Urinary bladder (tissue), 4 donors: Measurements from ENCODE around the gene MALRD1. TPM values are rescaled to one million over a fixed set of nuclear protein-coding genes. Genes with fewer than 3 reads are reported as not detected.

Experiments used
- DNase-seq: peaks from one replicate; pipeline ENCODE4 v3.0.0-alpha.2; 2015; ENCODE audit errors: extremely low spot score
- H3K27ac ChIP-seq: one replicate; pipeline ENCODE4 v1.5.1; 2013; ENCODE audit warnings: low read depth, mild to moderate bottlenecking, moderate library complexity
- H3K36me3 ChIP-seq: one replicate; pipeline ENCODE4 v1.6.1; 2013; ENCODE audit warnings: mild to moderate bottlenecking, moderate library complexity; ENCODE audit not compliant: insufficient read depth
- H3K4me1 ChIP-seq: one replicate; pipeline ENCODE4 v1.6.1; 2013; ENCODE audit warnings: mild to moderate bottlenecking, moderate library complexity; ENCODE audit not compliant: insufficient read depth
- H3K4me3 ChIP-seq: one replicate; pipeline ENCODE4 v1.5.1; 2013; ENCODE audit warnings: low read depth, low read length
- WGBS: extraction: QIAGEN DNeasy Blood & Tissue Kit; methylation state at CpG from one replicate; pipeline ENCODE4 v1.1.7; 2013; 5-methylcytosine and 5-hydroxymethylcytosine counted together
- polyA plus RNA-seq: library from polyadenylated mRNA; stranded (reverse); fragments of 200-250 nt; gene quantifications from one replicate; pipeline ENCODE4 v1.2.3, GENCODE V29; 2013
- total RNA-seq: library from RNA; depleted of rRNA; stranded (reverse); fragments of >200 nt; gene quantifications from one replicate; pipeline ENCODE4 v1.2.3, GENCODE V29; 2014
- donor health status: healthy with polysubstance abuse.
- donor health status: healthy.

The MALRD1 gene
- total and polyA plus RNA-seq, 2 donors: 0.52 to 13.8 TPM

- H3K36me3 ChIP-seq: no peaks in the 10 kb centered on the region
- DNase-seq: no peak
- no peak overlapping the region for H3K27ac ChIP-seq
- no peak overlapping the region for H3K4me3 ChIP-seq
- 11% methylated on average over 1 of the region's 1 CpG for WGBS
- no peaks in the 10 kb centered on the region for H3K4me1 ChIP-seq
Measured at GRCh38 chr10:19290770-19291169, 242.2 kb downstream of the MALRD1 start.

DNA sequence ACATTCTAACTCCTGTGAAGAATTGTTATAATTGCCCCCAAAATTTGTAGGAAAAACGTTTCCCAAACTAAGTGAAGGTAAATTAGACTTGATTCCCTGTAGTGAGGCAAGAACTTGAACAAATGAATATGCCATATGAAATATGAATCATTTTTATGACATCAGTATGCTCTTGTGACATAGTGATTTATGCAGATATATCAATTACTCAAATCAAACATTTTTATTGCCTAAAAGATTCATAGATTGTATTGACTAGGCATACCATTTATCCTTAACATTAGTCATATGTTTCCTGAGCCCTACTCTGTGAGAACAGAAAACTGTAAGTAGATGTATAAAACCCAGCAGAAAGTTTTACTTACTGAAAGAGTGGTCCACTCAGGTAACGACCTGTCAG, 245.6 kb downstream of the MALRD1 start:
- Histone ChIP-seq H3K4me3 (no peak overlapping the region), H3K36me3 (no peaks in the 10 kb centered on the region), H3K27ac (no peak overlapping the region), H3K4me1 (no peaks in the 10 kb centered on the region)
- DNase-seq: no peak
- 57% methylated on average over 2 of the region's 2 CpGs for WGBS

DNA sequence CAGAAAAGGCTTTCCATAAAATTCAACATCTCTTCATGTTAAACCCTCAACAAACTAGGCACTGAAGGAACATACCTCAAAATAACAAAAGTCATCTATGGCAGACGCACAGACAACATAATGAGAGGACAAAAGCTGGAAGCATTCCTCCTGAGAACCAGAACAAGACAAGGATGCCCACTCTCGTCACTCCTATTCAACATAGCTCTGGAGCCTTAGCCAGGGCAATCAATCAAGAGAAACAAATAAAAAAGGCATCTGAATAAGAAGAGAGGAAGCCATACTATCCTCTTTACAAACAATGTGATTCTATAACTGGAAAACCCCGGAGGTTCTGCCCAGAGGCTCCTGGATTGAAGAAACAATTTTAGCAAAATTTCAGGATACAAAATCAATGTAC, 251.0 kb downstream of the MALRD1 start:
- Histone ChIP-seq H3K4me3 (no peak overlapping the region), H3K36me3 (no peaks in the 10 kb centered on the region), H3K27ac (no peak overlapping the region), H3K4me1 (no peaks in the 10 kb centered on the region)
- no peak for DNase-seq
- WGBS: 69% methylated on average over 3 of the region's 3 CpGs

DNA sequence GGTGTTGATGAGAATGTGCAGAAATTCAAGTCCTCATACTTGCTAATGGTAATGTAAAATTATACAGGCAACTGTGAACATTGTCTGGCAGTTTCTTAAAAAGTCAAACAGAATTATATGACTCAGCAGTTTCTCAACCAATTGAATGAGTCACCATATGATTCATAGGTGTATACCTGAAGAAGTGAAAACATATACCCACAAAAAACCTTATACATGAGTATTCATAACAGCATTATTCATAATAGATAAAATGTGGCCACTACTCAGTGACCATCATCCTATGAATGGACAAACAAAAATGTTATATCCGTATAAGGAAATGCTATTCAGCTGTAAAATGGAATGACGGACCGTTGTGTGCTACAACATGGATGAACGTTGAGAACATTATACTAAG, 253.5 kb downstream of the MALRD1 start:
- Histone ChIP-seq H3K27ac (no peak overlapping the region), H3K36me3 (no peaks in the 10 kb centered on the region), H3K4me3 (no peak overlapping the region), H3K4me1 (no peaks in the 10 kb centered on the region)
- 84% methylated on average over 4 of the region's 4 CpGs for WGBS
- DNase-seq: no peak

GRCh38 chr10:19310066-19310465, 261.5 kb downstream of the MALRD1 start:
- no peaks in the 10 kb centered on the region for H3K36me3 ChIP-seq
- H3K4me1 ChIP-seq: no peaks in the 10 kb centered on the region
- no peak overlapping the region for H3K4me3 ChIP-seq
- WGBS: 43% methylated on average over 5 of the region's 5 CpGs
- no peak overlapping the region for H3K27ac ChIP-seq
- DNase-seq: no peak

- no peak for DNase-seq
- no peak overlapping the region for H3K27ac ChIP-seq
- H3K4me3 ChIP-seq: no peak overlapping the region
- H3K36me3 ChIP-seq: no peaks in the 10 kb centered on the region
- H3K4me1 ChIP-seq: no peaks in the 10 kb centered on the region
- 89% methylated on average over 3 of the region's 3 CpGs for WGBS
Measured at GRCh38 chr10:19316204-19316870, 267.7 kb downstream of the MALRD1 start.

- no peaks in the 10 kb centered on the region for H3K36me3 ChIP-seq
- DNase-seq: no peak
- no peak overlapping the region for H3K4me3 ChIP-seq
- WGBS: 65% methylated on average over 1 of the region's 1 CpG
- H3K4me1 ChIP-seq: no peaks in the 10 kb centered on the region
- H3K27ac ChIP-seq: no peak overlapping the region
Measured at GRCh38 chr10:19317952-19318351, 269.4 kb downstream of the MALRD1 start.

DNA sequence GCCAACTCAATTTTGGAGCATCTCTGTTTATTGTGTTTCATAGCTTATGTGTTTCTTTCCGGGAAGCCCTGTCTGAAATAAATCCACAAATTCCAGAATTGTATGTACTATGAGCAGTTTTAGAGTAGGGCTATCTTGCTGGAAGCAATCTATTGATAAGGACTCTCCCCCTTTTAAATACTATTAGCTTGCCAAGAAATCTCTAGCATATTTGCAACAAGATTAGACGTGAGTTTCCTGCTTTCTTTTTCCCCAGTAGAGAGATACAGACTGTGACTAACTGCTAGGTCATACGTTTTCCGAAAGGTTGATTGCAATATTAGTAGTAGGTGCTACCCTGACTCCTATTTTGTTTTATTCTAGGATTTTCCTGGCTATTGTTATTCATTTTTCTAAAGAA, 277.0 kb downstream of the MALRD1 start:
- Histone ChIP-seq H3K27ac (no peak overlapping the region), H3K4me1 (no peaks in the 10 kb centered on the region), H3K4me3 (no peak overlapping the region), H3K36me3 (no peaks in the 10 kb centered on the region)
- DNase-seq: no peak
- 39% methylated on average over 4 of the region's 4 CpGs for WGBS

- no peak for DNase-seq
- no peak overlapping the region for H3K4me3 ChIP-seq
- no peak overlapping the region for H3K27ac ChIP-seq
- WGBS: 73% methylated on average over 2 of the region's 2 CpGs
- H3K36me3 ChIP-seq: no peaks in the 10 kb centered on the region
- H3K4me1 ChIP-seq: no peaks in the 10 kb centered on the region
Measured at GRCh38 chr10:19328582-19328981, 280.0 kb downstream of the MALRD1 start.

DNA sequence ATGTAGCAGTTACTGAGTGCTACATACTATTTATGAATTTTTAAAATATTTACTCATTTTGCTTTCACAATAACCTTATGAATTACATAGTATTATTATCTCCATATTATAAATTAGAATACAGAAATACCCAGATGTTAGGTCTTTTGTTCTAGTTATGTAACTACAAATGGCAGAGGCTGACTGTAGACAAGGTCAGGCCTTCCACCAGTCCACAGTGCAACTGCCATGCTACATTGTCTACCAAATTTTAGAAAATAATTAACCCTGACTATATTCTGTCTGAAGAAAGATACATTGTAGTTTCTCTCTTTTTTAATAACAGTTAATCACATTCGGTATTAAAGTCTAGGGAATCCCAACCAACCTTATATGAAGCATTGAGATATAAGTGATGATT, 280.9 kb downstream of the MALRD1 start:
- Histone ChIP-seq H3K4me1 (no peaks in the 10 kb centered on the region), H3K27ac (no peak overlapping the region), H3K36me3 (no peaks in the 10 kb centered on the region), H3K4me3 (no peak overlapping the region)
- 89% methylated on average over 1 of the region's 1 CpG for WGBS
- DNase-seq: no peak

DNA sequence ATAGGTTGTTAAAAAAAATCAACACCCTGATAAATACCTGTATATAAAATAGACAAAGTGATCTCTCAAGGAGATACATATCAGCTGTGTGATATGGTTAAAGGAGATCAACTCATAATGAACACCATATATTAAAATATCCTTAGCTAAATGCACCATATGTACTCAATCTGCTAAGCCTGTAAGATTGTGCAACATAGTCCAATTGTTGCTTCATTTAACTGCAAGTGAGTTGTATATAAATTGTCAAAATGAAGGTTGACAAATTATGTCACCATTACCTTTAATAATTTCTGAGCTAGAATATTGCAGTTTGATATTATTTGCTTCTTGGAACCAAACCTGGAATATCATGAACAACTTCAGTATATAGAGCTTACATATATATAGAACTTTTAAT, 283.7 kb downstream of the MALRD1 start:
- H3K4me3 ChIP-seq: no peak overlapping the region
- H3K36me3 ChIP-seq: no peaks in the 10 kb centered on the region
- DNase-seq: no peak
- no peaks in the 10 kb centered on the region for H3K4me1 ChIP-seq
- no peak overlapping the region for H3K27ac ChIP-seq

DNA sequence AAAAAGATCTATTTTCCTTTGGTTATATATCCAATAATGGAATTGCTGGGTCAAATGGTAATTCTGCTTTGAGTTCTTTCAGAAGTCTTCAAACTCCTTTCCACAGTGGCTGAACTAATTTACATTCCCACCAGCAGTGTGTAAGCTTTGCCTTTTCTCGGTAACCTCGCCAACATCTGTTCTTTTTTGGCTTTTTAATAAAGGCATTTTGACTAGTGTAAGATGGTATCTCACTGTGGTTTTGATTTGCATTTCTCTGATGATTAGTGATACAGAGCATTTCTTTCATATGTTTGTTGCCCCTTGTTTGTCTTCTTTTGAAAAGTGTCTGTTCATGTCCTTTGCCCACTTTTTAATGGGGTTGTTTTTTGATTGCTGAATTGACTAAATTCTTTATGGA, 285.0 kb downstream of the MALRD1 start:
- 94% methylated on average over 2 of the region's 2 CpGs for WGBS

GRCh38 chr10:19347621-19348020, 299.0 kb downstream of the MALRD1 start:
- 23% methylated on average over 2 of the region's 2 CpGs for WGBS

More for the DNA sequence above, 285.0 kb downstream of the MALRD1 start:
- Histone ChIP-seq H3K4me3 (no peak overlapping the region), H3K4me1 (no peaks in the 10 kb centered on the region), H3K27ac (no peak overlapping the region), H3K36me3 (no peaks in the 10 kb centered on the region)
- no peak for DNase-seq

GRCh38 chr10:19367176-19367575, 318.6 kb downstream of the MALRD1 start:
- DNase-seq: no peak
- Histone ChIP-seq H3K4me3 (no peak overlapping the region), H3K36me3 (no peaks in the 10 kb centered on the region), H3K4me1 (no peaks in the 10 kb centered on the region), H3K27ac (no peak overlapping the region)
- whole genome bisulfite sequencing: 33% methylated on average over 2 of the region's 2 CpGs

More at GRCh38 chr10:19347621-19348020, 299.0 kb downstream of the MALRD1 start:
- no peak overlapping the region for H3K27ac ChIP-seq
- no peaks in the 10 kb centered on the region for H3K4me1 ChIP-seq
- DNase-seq: no peak
- no peaks in the 10 kb centered on the region for H3K36me3 ChIP-seq
- no peak overlapping the region for H3K4me3 ChIP-seq

DNA sequence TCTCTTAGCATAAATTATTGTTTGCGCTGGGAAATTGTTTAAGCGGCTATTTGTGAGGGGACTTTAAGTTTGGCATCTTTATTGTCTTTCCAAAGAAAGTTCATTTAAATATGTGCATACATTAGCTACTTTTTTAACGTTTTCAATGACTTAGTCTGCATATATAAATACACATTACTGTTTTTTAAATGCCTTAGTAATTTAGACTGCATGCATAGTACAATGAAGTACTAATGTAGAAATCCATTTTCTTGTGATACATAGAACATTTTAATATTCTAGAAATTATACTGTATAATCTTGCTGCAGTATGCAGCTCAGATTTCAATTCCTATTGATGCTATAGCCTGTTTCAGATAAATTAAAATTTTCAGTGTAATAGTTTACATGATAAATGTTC, 325.4 kb downstream of the MALRD1 start:
- H3K4me1 ChIP-seq: no peaks in the 10 kb centered on the region
- no peak overlapping the region for H3K27ac ChIP-seq
- H3K4me3 ChIP-seq: no peak overlapping the region
- 56% methylated on average over 3 of the region's 3 CpGs for WGBS
- DNase-seq: no peak
- no peaks in the 10 kb centered on the region for H3K36me3 ChIP-seq
